T47D (cell line): ENCODE data around the gene SNAPC3.
"Not testable (repeated sequence)": the region's sequence is repeated elsewhere in the genome, so short reads cannot be mapped to it uniquely, and the experiment has no call there.

ENCODE experiments used
- DNase-seq, 2 experiments: peaks; one replicate each; pipeline versions ENCODE4 v3.0.0 to v3.0.0-alpha.2; 2011 to 2012; ENCODE audit warnings: low read depth in 1 of 2, low spot score in 1 of 2
- JUND ChIP-seq: IDR thresholded peaks from 2 replicates; pipeline ENCODE4 v1.6.1; 2012; ENCODE audit warnings: low read depth
- in situ Hi-C: cut with HindIII; loops from 2 replicates; pipeline ENCODE4 v1.10.0; 2016; ENCODE audit warnings: low sequenced_read_pairs, low pct_unique_long_range_greater_than_20kb

The SNAPC3 gene

GRCh38 chr9:15422372-15423230 lies at the start of gene SNAPC3:
SNAPC3 (plus strand) TSS chr9:15422876; CDS start chr9:15422880, 4 bp downstream.
- no peak for TF ChIP-seq JUND
- in situ Hi-C loops = no loop called here
- peak; percentile 85 to 94 for DNase-seq

- peak in 1 of 2 experiments; percentile 4 for DNase-seq
- in situ Hi-C loops = no loop called here
- TF ChIP-seq JUND = no peak
These were observed 48.8 kb upstream of the SNAPC3 start for GRCh38 chr9:15373881-15374280.

DNA sequence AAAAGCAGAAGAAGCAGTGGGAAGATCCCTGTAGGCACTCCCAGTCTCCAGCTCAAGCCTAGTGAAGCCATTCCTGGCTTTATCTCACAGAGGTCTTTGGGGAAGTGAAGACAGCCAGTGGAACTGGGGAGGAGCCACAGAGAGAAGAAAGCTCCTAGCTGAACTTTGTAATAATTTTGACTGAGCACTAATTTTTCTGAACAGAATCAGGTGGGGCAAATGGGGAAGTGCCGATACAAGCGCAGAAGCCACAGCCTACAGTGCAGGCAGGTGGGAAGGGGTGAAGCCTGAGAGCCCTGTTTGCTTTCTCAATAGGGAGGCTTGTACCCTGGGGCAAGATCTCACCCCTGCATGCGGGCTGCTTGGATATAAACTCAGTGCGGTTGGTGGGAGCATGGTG lies 48.4 kb upstream of the SNAPC3 start:
- in situ Hi-C loops = no loop called here
- peak in 1 of 2 experiments; percentile 68 for DNase-seq
- no peak for TF ChIP-seq JUND

DNA sequence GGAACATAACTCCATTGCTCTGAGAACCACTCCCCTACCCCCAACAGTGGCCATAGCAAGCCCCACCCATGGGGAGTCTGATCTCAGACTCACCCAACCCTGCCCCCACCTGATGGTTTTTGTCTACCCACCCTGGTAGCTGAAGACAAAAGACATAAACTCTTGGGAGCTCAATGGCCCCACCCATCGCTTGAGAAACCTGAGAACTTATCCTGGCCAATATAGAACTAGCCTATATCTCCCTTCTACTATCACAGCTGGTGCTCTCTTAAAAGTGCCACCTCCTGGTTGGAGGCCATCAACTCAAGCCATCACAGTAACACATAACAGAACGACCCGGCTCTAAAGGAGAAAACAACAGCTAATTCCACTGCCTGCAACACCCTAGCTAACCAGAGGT lies 47.9 kb upstream of the SNAPC3 start:
- in situ Hi-C loops = no loop called here
- DNase-seq = peak in 1 of 2 experiments; percentile 56

DNA sequence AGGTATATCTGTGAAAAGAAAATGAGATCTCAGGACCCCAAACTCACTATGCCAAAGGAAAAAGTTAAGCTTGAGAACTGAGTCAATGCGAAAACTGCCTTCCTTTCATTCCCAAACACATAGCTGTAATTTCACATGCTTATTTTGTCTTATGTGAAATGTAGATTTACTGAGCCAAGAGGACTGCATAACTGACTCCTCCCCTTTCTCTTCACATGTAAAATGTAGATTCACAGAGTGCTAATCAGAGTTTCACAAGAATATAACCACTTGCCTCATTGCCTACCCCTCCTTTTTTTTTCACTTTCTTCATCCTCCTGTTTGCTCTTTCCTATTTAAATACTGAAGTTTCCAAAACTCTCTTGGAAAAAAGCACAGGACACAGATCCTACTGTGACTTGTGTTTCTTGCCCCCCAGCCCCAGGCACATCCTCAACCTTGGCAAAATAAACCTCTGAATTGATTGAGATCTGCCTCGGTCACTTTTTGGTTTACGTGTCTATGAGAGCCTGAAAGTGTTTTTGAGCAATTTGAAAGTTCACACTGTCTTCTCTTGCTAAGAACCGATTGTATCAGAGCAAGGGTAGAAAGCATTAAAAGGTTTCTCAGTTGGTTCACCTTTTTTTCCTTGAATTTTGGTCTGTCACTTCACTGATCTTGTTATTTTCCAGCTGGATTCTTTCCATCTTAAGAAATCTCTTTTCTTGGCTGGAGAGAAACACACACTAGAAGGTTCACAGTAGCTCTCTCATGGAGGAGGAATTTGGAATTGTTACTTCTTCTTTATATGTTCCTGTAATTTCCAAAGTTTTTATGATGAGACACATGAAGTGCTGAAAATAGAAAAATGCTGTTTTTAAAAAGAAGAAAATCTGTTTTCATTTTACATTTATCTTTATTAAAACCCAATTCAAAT lies 44.8 kb upstream of the SNAPC3 start:
- TF ChIP-seq JUND = peak; percentile 52; the same call in 1 of the 2 replicates
- in situ Hi-C loops = no loop called here
- peak in 1 of 2 experiments; percentile 90 for DNase-seq

More for the DNA sequence above, 47.9 kb upstream of the SNAPC3 start:
- TF ChIP-seq JUND = no peak

GRCh38 chr9:15379317-15379716 lies 43.4 kb upstream of the SNAPC3 start:
- in situ Hi-C loops, DNase-seq: not testable (repeated sequence)

GRCh38 chr9:15379888-15380287 lies 42.8 kb upstream of the SNAPC3 start:
- in situ Hi-C loops, DNase-seq: not testable (repeated sequence)

DNA sequence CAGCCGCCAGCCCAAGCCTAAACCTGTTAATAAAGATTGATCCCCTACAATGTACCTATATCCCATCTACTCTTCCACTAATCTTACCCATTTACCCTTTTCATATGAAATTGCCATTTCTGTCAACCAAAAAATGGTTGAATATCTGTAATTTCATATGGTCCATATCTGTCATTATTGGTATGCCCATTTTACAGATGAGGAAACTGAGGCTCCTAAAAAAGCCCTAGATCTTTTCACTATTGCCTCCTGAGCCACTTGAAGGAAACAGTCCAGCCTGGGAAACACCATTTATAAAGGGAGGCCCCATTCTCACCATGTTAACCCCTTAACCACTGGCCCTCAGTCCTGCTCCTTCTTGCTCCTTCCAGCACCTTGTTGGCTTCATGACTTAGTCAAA lies 41.2 kb upstream of the SNAPC3 start:
- no peak for DNase-seq
- in situ Hi-C loops = no loop called here
- no peak for TF ChIP-seq JUND

DNA sequence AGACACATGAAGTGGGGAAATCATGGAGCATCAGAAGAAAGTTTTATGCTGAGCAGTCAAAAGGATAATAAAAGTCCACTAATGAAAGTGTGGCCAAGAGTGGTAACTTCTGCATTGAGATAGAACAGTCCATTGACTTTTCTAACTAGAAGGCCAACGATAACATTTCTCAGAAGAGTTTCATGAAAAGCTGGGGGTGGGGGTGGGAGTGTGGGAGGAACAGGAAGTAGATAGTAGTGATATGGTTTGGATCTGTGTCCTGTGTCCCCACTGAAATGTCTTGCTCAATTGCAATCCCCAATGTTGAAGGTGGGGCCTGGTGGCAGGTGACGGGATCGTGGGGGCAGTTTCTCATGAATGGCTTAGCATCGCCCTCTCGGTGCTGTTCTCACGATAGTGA lies 36.2 kb upstream of the SNAPC3 start:
- TF ChIP-seq JUND = no peak
- in situ Hi-C loops = no loop called here
- no peak for DNase-seq

DNA sequence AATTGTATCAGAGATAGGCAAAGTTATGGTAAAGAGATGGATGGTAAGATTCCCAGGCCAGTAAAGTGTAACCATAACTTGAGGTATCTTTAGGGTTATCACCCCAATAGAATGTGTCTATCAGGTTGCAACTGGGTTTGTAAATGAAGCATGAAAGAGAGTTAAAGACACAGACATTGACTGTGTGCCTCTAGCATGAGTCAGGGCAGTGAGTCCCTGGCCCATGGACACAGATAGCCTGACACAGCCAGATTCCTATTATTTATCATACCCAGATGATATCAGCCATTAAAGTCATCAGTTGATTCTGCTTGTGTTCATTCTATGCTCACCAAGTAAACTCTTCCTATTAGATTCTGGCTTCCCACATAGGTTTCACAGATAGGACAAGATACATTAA lies 33.5 kb upstream of the SNAPC3 start:
- in situ Hi-C loops = no loop called here
- DNase-seq = no peak
- no peak for TF ChIP-seq JUND

DNA sequence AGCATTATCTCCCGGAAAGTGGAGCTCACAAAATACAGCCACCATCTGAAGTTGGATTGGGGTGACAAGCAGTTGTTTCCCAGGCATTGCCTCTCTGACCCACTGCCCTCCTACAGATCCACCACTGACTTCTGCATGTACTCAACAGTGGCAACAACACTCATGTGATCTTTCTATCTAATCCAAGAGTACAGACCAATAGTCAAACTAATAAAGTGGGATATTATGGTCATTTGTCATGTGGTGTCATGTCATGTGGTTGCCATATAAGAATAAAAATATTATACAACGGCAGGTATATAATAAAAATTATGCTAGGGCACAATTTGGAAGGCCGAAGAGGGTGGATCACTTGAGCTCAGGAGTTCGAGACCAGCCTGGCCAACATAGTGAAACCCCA lies 33.0 kb upstream of the SNAPC3 start:
- in situ Hi-C loops = no loop called here
- DNase-seq = no peak
- TF ChIP-seq JUND = no peak

GRCh38 chr9:15390201-15390600 lies 32.5 kb upstream of the SNAPC3 start:
- in situ Hi-C loops = no loop called here
- no peak for DNase-seq
- no peak for TF ChIP-seq JUND

GRCh38 chr9:15392363-15392762 lies 30.3 kb upstream of the SNAPC3 start:
- in situ Hi-C loops = no loop called here

More at GRCh38 chr9:15392363-15392762, 30.3 kb upstream of the SNAPC3 start:
- TF ChIP-seq JUND = no peak
- no peak for DNase-seq
